Subcutaneous adipose tissue (tissue), 4 donors: Measurements from ENCODE around the gene PLAAT4. TPM values are rescaled to one million over a fixed set of nuclear protein-coding genes. Genes with fewer than 3 reads are reported as not detected.

Source experiments
- CTCF ChIP-seq: fragments of 450-650 bp; IDR thresholded peaks from one replicate; pipeline ENCODE4 v1.5.1; 2016; ENCODE audit warnings: low read depth, mild to moderate bottlenecking, control low read depth, antibody characterized with exemption, moderate library complexity
- total RNA-seq, 4 donors: library from RNA; depleted of rRNA; stranded (reverse); fragments of >200 nt; gene quantifications; one replicate each; pipeline ENCODE4 v1.1.0, GENCODE V29; 2016

The PLAAT4 gene
- total RNA-seq, 4 donors from 2014 or later: 9.9 to 21.2 (median 15.4) TPM

- TF ChIP-seq CTCF: no peak
Observed at GRCh38 chr11:63535734-63536133, 874 bp upstream of the PLAAT4 start.

GRCh38 chr11:63537293-63538101, 889 bp downstream of the PLAAT4 start:
- TF ChIP-seq CTCF: no peak

GRCh38 chr11:63543711-63544110, 7.1 kb downstream of the PLAAT4 start:
- TF ChIP-seq CTCF: no peak

- TF ChIP-seq CTCF: no peak
Observed at GRCh38 chr11:63547061-63547460, 10.5 kb downstream of the PLAAT4 start.

GRCh38 chr11:63548178-63548577, 11.6 kb downstream of the PLAAT4 start:
- no peak for TF ChIP-seq CTCF

GRCh38 chr11:63549411-63549810, 12.8 kb downstream of the PLAAT4 start:
- TF ChIP-seq CTCF: no peak

GRCh38 chr11:63551091-63551888, 14.7 kb downstream of the PLAAT4 start:
- no peak for TF ChIP-seq CTCF
